ENCODE results near the gene HNRNPA3. TPM values are rescaled to one million over a fixed set of nuclear protein-coding genes. Genes with fewer than 3 reads are reported as not detected.

Gene HNRNPA3
- total and polyA plus RNA-seq, 2 of the 13 experiments (the other 11 are each of a cell fraction or from before 2014, with no cell fraction given) = 73.3 to 97.7 TPM

- TF ChIP-seq, protein P1, sequence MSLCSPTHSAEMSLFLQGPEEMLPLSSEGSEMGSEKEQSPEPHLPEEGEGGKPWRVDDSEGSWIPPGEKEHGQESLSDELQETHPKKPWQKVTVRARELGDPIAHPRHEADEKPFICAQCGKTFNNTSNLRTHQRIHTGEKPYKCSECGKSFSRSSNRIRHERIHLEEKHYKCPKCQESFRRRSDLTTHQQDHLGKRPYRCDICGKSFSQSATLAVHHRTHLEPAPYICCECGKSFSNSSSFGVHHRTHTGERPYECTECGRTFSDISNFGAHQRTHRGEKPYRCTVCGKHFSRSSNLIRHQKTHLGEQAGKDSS (CRISPR knock-in tag; IDR thresholded peaks at IDR 0.05; ENCODE audit: borderline replicate concordance, low read depth) = peak; percentile 70; the same call in 1 of the 2 replicates
- peak; percentile 83 for TF ChIP-seq SIN3A (IDR thresholded peaks at IDR 0.05; ENCODE audit: borderline replicate concordance, low read depth, low read length)
- peak; percentile 81; the same call in 1 of the 2 replicates for TF ChIP-seq KLF15 (CRISPR knock-in tag; IDR thresholded peaks at IDR 0.05; ENCODE audit: borderline replicate concordance)
- TF ChIP-seq ELF1 (CRISPR knock-in tag; IDR thresholded peaks at IDR 0.05) = peak; percentile 57; the same call in 1 of the 2 replicates
- peak; percentile 8; the same call in 1 of the 2 replicates for TF ChIP-seq ZSCAN21 (CRISPR knock-in tag; IDR thresholded peaks at IDR 0.05; ENCODE audit: borderline replicate concordance)
- TF ChIP-seq ZBTB38 (CRISPR knock-in tag; IDR thresholded peaks at IDR 0.05) = 0 out of 2 replicates have a peak, but pooled peaks have one; percentile 37
- peak; percentile 60; the same call in 1 of the 2 replicates for TF ChIP-seq ZNF776 (CRISPR knock-in tag; IDR thresholded peaks at IDR 0.05)
- TF ChIP-seq, protein P2, sequence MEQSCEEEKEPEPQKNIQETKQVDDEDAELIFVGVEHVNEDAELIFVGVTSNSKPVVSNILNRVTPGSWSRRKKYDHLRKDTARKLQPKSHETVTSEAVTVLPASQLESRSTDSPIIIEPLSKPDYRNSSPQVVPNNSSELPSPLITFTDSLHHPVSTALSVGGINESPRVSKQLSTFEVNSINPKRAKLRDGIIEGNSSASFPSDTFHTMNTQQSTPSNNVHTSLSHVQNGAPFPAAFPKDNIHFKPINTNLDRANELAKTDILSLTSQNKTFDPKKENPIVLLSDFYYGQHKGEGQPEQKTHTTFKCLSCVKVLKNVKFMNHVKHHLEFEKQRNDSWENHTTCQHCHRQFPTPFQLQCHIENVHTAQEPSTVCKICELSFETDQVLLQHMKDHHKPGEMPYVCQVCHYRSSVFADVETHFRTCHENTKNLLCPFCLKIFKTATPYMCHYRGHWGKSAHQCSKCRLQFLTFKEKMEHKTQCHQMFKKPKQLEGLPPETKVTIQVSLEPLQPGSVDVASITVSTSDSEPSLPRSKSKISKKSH (CRISPR knock-in tag; IDR thresholded peaks at IDR 0.05; ENCODE audit: borderline replicate concordance) = 0 out of 2 replicates have a peak, but pooled peaks have one; percentile 12
- TF ChIP-seq HHEX (CRISPR knock-in tag; IDR thresholded peaks at IDR 0.05) = no peak
- TF ChIP-seq, protein P3, sequence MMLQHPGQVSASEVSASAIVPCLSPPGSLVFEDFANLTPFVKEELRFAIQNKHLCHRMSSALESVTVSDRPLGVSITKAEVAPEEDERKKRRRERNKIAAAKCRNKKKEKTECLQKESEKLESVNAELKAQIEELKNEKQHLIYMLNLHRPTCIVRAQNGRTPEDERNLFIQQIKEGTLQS (CRISPR knock-in tag; IDR thresholded peaks at IDR 0.05) = no peak
- TF ChIP-seq, protein P4, sequence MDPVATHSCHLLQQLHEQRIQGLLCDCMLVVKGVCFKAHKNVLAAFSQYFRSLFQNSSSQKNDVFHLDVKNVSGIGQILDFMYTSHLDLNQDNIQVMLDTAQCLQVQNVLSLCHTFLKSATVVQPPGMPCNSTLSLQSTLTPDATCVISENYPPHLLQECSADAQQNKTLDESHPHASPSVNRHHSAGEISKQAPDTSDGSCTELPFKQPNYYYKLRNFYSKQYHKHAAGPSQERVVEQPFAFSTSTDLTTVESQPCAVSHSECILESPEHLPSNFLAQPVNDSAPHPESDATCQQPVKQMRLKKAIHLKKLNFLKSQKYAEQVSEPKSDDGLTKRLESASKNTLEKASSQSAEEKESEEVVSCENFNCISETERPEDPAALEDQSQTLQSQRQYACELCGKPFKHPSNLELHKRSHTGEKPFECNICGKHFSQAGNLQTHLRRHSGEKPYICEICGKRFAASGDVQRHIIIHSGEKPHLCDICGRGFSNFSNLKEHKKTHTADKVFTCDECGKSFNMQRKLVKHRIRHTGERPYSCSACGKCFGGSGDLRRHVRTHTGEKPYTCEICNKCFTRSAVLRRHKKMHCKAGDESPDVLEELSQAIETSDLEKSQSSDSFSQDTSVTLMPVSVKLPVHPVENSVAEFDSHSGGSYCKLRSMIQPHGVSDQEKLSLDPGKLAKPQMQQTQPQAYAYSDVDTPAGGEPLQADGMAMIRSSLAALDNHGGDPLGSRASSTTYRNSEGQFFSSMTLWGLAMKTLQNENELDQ (CRISPR knock-in tag; IDR thresholded peaks at IDR 0.05; ENCODE audit: borderline replicate concordance) = peak; percentile 56; the same call in 1 of the 2 replicates
- TF ChIP-seq ZFP41 (CRISPR knock-in tag; IDR thresholded peaks at IDR 0.05; ENCODE audit: borderline replicate concordance) = no peak
- TF ChIP-seq, protein P5, sequence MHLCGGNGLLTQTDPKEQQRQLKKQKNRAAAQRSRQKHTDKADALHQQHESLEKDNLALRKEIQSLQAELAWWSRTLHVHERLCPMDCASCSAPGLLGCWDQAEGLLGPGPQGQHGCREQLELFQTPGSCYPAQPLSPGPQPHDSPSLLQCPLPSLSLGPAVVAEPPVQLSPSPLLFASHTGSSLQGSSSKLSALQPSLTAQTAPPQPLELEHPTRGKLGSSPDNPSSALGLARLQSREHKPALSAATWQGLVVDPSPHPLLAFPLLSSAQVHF (CRISPR knock-in tag; IDR thresholded peaks at IDR 0.05) = no peak
- TF ChIP-seq TCF7 (IDR thresholded peaks at IDR 0.05; ENCODE audit: low read depth) = peak; percentile 41
- TF ChIP-seq SOX5 (CRISPR knock-in tag; IDR thresholded peaks at IDR 0.05; ENCODE audit: borderline replicate concordance) = peak; percentile 44; the same call in 1 of the 2 replicates
- TF ChIP-seq NBN (conservative IDR thresholded peaks at IDR 0.05) = no peak
- TF ChIP-seq ZNF143 (CRISPR knock-in tag; IDR thresholded peaks at IDR 0.05) = no peak
- no peak for TF ChIP-seq SMAD3 (CRISPR knock-in tag; IDR thresholded peaks at IDR 0.05)
- TF ChIP-seq, protein P6, sequence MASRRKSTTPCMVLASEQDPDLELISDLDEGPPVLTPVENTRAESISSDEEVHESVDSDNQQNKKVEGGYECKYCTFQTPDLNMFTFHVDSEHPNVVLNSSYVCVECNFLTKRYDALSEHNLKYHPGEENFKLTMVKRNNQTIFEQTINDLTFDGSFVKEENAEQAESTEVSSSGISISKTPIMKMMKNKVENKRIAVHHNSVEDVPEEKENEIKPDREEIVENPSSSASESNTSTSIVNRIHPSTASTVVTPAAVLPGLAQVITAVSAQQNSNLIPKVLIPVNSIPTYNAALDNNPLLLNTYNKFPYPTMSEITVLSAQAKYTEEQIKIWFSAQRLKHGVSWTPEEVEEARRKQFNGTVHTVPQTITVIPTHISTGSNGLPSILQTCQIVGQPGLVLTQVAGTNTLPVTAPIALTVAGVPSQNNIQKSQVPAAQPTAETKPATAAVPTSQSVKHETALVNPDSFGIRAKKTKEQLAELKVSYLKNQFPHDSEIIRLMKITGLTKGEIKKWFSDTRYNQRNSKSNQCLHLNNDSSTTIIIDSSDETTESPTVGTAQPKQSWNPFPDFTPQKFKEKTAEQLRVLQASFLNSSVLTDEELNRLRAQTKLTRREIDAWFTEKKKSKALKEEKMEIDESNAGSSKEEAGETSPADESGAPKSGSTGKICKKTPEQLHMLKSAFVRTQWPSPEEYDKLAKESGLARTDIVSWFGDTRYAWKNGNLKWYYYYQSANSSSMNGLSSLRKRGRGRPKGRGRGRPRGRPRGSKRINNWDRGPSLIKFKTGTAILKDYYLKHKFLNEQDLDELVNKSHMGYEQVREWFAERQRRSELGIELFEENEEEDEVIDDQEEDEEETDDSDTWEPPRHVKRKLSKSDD (CRISPR knock-in tag; IDR thresholded peaks at IDR 0.05; ENCODE audit: low read depth) = peak; percentile 31; the same call in 1 of the 2 replicates
- TF ChIP-seq BRCA1 (CRISPR knock-in tag; IDR thresholded peaks at IDR 0.05) = no peak; the same call in 1 of the 2 replicates
These were observed at the start of gene HNRNPA3 (continued) for GRCh38 chr2:177212106-177212890.

Measured in HepG2 (cell line).